Vagina (tissue), 2 donors: ENCODE measurements around the gene GNG10. TPM values are rescaled to one million over a fixed set of nuclear protein-coding genes. Genes with fewer than 3 reads are reported as not detected.

Source experiments
- DNase-seq, 2 donors: peaks; one replicate each; pipeline ENCODE4 v3.0.0-alpha.2; 2017; ENCODE audit errors: extremely low spot score in 2 of 2
- H3K27ac ChIP-seq: fragments of 200-600 bp; sonication (generic); one replicate; pipeline ENCODE4 v1.5.1; 2019
- H3K27me3 ChIP-seq: fragments of 200-600 bp; sonication (generic); one replicate; pipeline ENCODE4 v1.5.1; 2019
- H3K36me3 ChIP-seq, 2 donors: fragments of 200-600 bp; sonication (generic); one replicate each; pipeline ENCODE4 v1.5.1; 2017 to 2019
- H3K4me1 ChIP-seq: fragments of 200-600 bp; sonication (generic); one replicate; pipeline ENCODE4 v1.5.1; 2019
- H3K4me3 ChIP-seq, 2 donors: fragments of 200-600 bp; sonication (generic); 1 replicate in 1 of 2; 2 replicates in 1 of 2; pipeline ENCODE4 v1.5.1; 2016 to 2019
- H3K9me3 ChIP-seq: fragments of 200-600 bp; sonication (generic); one replicate; pipeline ENCODE4 v1.5.1; 2019
- POLR2A ChIP-seq, 2 donors: fragments of 450-650 bp; IDR thresholded peaks; one replicate each; pipeline ENCODE4 v1.6.1; 2017; ENCODE audit warnings: antibody characterized with exemption in 2 of 2, mild to moderate bottlenecking in 2 of 2, moderate library complexity in 2 of 2
- POLR2AphosphoS5 ChIP-seq, 2 donors: sonication (generic); formaldehyde crosslinking; IDR thresholded peaks; one replicate each; pipeline ENCODE4 v1.9.0; 2017; ENCODE audit warnings: antibody characterized with exemption in 2 of 2, mild to moderate bottlenecking in 2 of 2, low read depth in 1 of 2; ENCODE audit not compliant: insufficient read depth in 1 of 2
- intact Hi-C: fragments of 100-400 bp; cut with DNase I; formaldehyde crosslinking; loops from one replicate; pipeline ENCODE4 v1.15.1; 2023
- total RNA-seq: library from RNA; depleted of rRNA; stranded (reverse); fragments of >200 nt; gene quantifications from one replicate; pipeline ENCODE4 v1.2.3, GENCODE V29; 2016
- TF ChIP-seq, protein P1 (sequence below), 3 experiments: fragments of 450-650 bp in 2 of 3; fragments of 200-600 bp in 1 of 3; sonication (generic) in 1 of 3; IDR thresholded peaks; one replicate each; pipeline ENCODE4 v1.5.1; 2017 to 2019; ENCODE audit warnings: antibody characterized with exemption in 3 of 3, mild to moderate bottlenecking in 2 of 3, moderate library complexity in 2 of 3

The GNG10 gene
- total RNA-seq, 1 donor from 2014 or later = 35.6 TPM

- intact Hi-C loops = no loop called here
- no peaks in the 10 kb centered on the region for H3K4me1 ChIP-seq
- H3K27me3 ChIP-seq = no peaks in the 10 kb centered on the region
- no peak for TF ChIP-seq POLR2A (IDR thresholded peaks at IDR 0.05)
- no peak for TF ChIP-seq POLR2AphosphoS5 (IDR thresholded peaks at IDR 0.05; ENCODE audit: insufficient read depth in 1 of 2, low read depth in 1 of 2)
- TF ChIP-seq, protein P1, sequence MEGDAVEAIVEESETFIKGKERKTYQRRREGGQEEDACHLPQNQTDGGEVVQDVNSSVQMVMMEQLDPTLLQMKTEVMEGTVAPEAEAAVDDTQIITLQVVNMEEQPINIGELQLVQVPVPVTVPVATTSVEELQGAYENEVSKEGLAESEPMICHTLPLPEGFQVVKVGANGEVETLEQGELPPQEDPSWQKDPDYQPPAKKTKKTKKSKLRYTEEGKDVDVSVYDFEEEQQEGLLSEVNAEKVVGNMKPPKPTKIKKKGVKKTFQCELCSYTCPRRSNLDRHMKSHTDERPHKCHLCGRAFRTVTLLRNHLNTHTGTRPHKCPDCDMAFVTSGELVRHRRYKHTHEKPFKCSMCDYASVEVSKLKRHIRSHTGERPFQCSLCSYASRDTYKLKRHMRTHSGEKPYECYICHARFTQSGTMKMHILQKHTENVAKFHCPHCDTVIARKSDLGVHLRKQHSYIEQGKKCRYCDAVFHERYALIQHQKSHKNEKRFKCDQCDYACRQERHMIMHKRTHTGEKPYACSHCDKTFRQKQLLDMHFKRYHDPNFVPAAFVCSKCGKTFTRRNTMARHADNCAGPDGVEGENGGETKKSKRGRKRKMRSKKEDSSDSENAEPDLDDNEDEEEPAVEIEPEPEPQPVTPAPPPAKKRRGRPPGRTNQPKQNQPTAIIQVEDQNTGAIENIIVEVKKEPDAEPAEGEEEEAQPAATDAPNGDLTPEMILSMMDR (IDR thresholded peaks at IDR 0.05) = no peak
- no peaks in the 10 kb centered on the region for H3K9me3 ChIP-seq
- H3K27ac ChIP-seq = no peak overlapping the region
- no peak overlapping the region for H3K4me3 ChIP-seq
- DNase-seq = no peak
- no peaks in the 10 kb centered on the region for H3K36me3 ChIP-seq
Observed at GRCh38 chr9:111696796-111697195, 35.4 kb downstream of the GNG10 start.

GRCh38 chr9:111700776-111701175 lies 39.4 kb downstream of the GNG10 start:
- DNase-seq = no peak
- Histone ChIP-seq H3K4me1 (no peaks in the 10 kb centered on the region), H3K36me3 (no peaks in the 10 kb centered on the region), H3K27ac (no peak overlapping the region), H3K4me3 (no peak overlapping the region), H3K27me3 (no peaks in the 10 kb centered on the region), H3K9me3 (no peaks in the 10 kb centered on the region)
- TF ChIP-seq POLR2AphosphoS5 (IDR thresholded peaks at IDR 0.05; ENCODE audit: insufficient read depth in 1 of 2, low read depth in 1 of 2) (no peak), POLR2A (IDR thresholded peaks at IDR 0.05) (no peak)
- TF ChIP-seq, protein P1 (IDR thresholded peaks at IDR 0.05) = no peak
- intact Hi-C loops = no loop called here

DNA sequence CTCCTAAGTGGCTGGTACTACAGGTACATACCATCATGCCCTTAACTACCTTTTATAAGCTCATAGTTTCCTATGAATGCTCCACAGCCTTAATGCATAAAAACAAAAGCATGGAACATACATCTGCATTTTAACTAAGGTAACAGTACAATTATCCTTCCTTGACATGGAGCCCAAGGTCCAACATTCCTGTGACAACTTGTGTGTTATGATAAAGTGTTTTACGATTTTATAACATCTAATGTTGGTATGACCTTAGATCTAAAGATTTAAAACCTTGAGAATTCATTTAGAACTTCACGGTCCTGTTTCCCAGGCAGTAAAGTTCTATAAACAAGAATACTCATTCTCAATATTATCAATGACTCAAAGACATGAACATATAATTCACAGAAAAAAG lies 43.1 kb downstream of the GNG10 start:
- no peak for DNase-seq
- H3K27me3 ChIP-seq = no peaks in the 10 kb centered on the region
- TF ChIP-seq, protein P1 (IDR thresholded peaks at IDR 0.05) = no peak
- TF ChIP-seq POLR2AphosphoS5 (IDR thresholded peaks at IDR 0.05; ENCODE audit: insufficient read depth in 1 of 2, low read depth in 1 of 2) (no peak), POLR2A (IDR thresholded peaks at IDR 0.05) (no peak)
- intact Hi-C loops = no loop called here
- H3K4me1 ChIP-seq = no peaks in the 10 kb centered on the region
- H3K9me3 ChIP-seq = no peaks in the 10 kb centered on the region
- no peak overlapping the region for H3K27ac ChIP-seq
- no peaks in the 10 kb centered on the region for H3K36me3 ChIP-seq
- no peak overlapping the region for H3K4me3 ChIP-seq

- Histone ChIP-seq H3K4me1 (no peaks in the 10 kb centered on the region), H3K4me3 (no peak overlapping the region), H3K36me3 (no peaks in the 10 kb centered on the region), H3K27ac (no peak overlapping the region), H3K9me3 (no peaks in the 10 kb centered on the region), H3K27me3 (no peaks in the 10 kb centered on the region)
- TF ChIP-seq, protein P1 (IDR thresholded peaks at IDR 0.05) = no peak
- no peak for TF ChIP-seq POLR2A (IDR thresholded peaks at IDR 0.05)
- no peak for TF ChIP-seq POLR2AphosphoS5 (IDR thresholded peaks at IDR 0.05; ENCODE audit: insufficient read depth in 1 of 2, low read depth in 1 of 2)
- DNase-seq = no peak
- intact Hi-C loops = no loop called here
Observed at GRCh38 chr9:111711548-111711947, 50.1 kb downstream of the GNG10 start.

DNA sequence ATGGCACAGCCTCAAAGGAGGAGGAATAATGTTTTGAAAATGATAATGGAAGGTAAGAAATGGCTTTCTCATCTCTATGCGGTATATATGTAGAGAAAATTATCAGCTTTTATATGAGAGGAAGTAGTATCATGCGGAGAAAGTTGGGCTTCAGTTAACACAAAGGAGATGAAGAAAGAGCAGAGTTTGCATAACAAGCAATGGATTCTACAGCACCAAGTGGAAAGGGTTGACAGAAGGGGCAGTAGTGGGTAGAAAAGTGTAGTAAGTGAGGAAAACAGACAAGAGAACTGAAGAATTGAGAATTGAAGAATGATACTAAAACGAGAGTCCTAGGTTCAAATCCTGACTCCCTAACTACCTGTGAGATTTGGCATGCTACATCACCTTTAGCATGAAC lies 51.0 kb downstream of the GNG10 start:
- intact Hi-C loops = no loop called here
- TF ChIP-seq POLR2AphosphoS5 (IDR thresholded peaks at IDR 0.05; ENCODE audit: insufficient read depth in 1 of 2, low read depth in 1 of 2) (no peak), POLR2A (IDR thresholded peaks at IDR 0.05) (no peak)
- TF ChIP-seq, protein P1 (IDR thresholded peaks at IDR 0.05) = no peak

More for the DNA sequence above, 51.0 kb downstream of the GNG10 start:
- Histone ChIP-seq H3K27me3 (no peaks in the 10 kb centered on the region), H3K4me1 (no peaks in the 10 kb centered on the region), H3K27ac (no peak overlapping the region), H3K36me3 (no peaks in the 10 kb centered on the region), H3K4me3 (no peak overlapping the region), H3K9me3 (no peaks in the 10 kb centered on the region)
- no peak for DNase-seq
